Upper lobe of left lung (tissue), 6 donors: ENCODE results near the gene IL3RA. TPM values are rescaled to one million over a fixed set of nuclear protein-coding genes. Genes with fewer than 3 reads are reported as not detected.
"Not testable (repeated sequence)": the region's sequence is repeated elsewhere in the genome, so short reads cannot be mapped to it uniquely, and the experiment has no call there.

Experiments used
- ATAC-seq, 2 donors: fragments of 200-7000 bp; cut with Tn5 transposase; one replicate each; pipeline ENCODE4 v1.9.1; 2022; ENCODE audit warnings: mild to moderate bottlenecking in 2 of 2, moderate library complexity in 2 of 2; ENCODE audit not compliant: low FRiP score in 2 of 2
- DNase-seq, 2 donors: peaks; one replicate each; pipeline ENCODE4 v3.0.0-alpha.2; 2019 to 2020
- H3K27ac ChIP-seq, 4 donors: fragments of 200-600 bp; sonication (generic); one replicate each; pipeline ENCODE4 v1.5.1; 2016 to 2019
- H3K27me3 ChIP-seq, 4 donors: fragments of 200-600 bp; sonication (generic); one replicate each; pipeline ENCODE4 v1.5.1; 2017 to 2019
- H3K36me3 ChIP-seq, 4 donors: fragments of 200-600 bp; sonication (generic); one replicate each; pipeline ENCODE4 v1.5.1; 2016 to 2019
- H3K4me1 ChIP-seq, 4 donors: fragments of 200-600 bp; sonication (generic); one replicate each; pipeline ENCODE4 v1.5.1; 2018 to 2019
- H3K4me3 ChIP-seq, 4 donors: fragments of 200-600 bp; sonication (generic); one replicate each; pipeline ENCODE4 v1.5.1; 2017 to 2019; ENCODE audit warnings: mild to moderate bottlenecking in 2 of 4, moderate library complexity in 1 of 4
- H3K9me3 ChIP-seq, 4 donors: fragments of 200-600 bp; sonication (generic); one replicate each; pipeline ENCODE4 v1.5.1; 2018 to 2019
- CTCF ChIP-seq, 6 experiments: fragments of 450-650 bp in 4 of 6; fragments of 200-600 bp in 2 of 6; sonication (generic) in 2 of 6; IDR thresholded peaks; one replicate each; pipeline ENCODE4 v1.5.1; 2016 to 2019; ENCODE audit warnings: antibody characterized with exemption in 6 of 6
- EP300 ChIP-seq, 4 donors: sonication (generic); formaldehyde crosslinking; IDR thresholded peaks; one replicate each; pipeline ENCODE4 v1.5.1; 2017; ENCODE audit warnings: antibody characterized with exemption in 4 of 4, control low read depth in 2 of 4
- POLR2A ChIP-seq, 4 donors: fragments of 450-650 bp; IDR thresholded peaks; one replicate each; pipeline ENCODE4 v1.5.1; 2016 to 2017; ENCODE audit warnings: antibody characterized with exemption in 4 of 4, mild to moderate bottlenecking in 2 of 4
- POLR2AphosphoS5 ChIP-seq, 2 donors: sonication (generic); formaldehyde crosslinking; IDR thresholded peaks; one replicate each; pipeline ENCODE4 v1.5.1; 2017; ENCODE audit warnings: antibody characterized with exemption in 2 of 2
- WGBS, 2 donors: methylation state at CpG; one replicate each; pipeline ENCODE4 v1.1.5; 2017 to 2018; 5-methylcytosine and 5-hydroxymethylcytosine counted together
- total RNA-seq, 6 donors: library from RNA; depleted of rRNA in 4 of 6; stranded (reverse); fragments of >200 nt in 4 of 6; gene quantifications; one replicate each; pipeline versions ENCODE4 v1.1.0 to v1.2.1, GENCODE V29; 2016 to 2021
- donor health status: DM: no; HTN: no; CAD: no; lungs with moderate emphysema.
- donor health status: DM: no; HTN: yes; CAD: no; lungs with severe emphysema.

IL3RA gene
- total RNA-seq, 6 donors from 2014 or later: 8.8 to 62.3 (median 31.9) TPM

DNA sequence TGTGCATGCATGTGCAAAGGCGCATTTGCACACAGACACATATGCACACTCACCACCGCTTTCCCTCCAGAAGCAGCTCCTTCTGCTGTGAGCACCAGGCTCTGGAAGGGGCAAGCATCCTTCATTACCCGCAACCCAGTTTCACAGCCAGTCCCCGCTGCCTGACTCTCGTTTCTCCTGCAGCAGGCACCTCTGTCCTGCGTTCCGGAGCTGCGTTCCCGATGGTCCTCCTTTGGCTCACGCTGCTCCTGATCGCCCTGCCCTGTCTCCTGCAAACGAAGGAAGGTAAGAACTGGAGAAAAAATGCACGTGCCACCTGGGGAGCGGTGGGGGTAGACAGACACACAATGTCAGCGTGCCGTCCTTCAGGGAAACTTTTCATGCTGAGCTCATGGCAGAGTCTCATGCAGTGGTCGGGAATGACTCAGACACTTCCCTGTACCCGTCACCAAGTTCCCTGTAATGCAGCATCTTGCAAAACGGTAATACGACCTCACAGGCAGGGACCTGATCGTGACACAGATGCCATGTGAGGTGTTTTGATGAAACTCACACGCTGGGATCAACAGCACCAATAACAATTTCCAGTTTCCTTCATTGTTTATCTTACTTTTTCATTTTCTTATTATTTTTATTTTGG, 5.1 kb downstream of the IL3RA start:
- Histone ChIP-seq H3K4me3 (no peak overlapping the region), H3K27me3 (no peaks in the 10 kb centered on the region), H3K4me1 (peaks cover 0 to 4% (median 0%) of the 10 kb centered on the region in 4 donors), H3K36me3 (peaks cover 0 to 19% (median 0%) of the 10 kb centered on the region in 4 donors), H3K9me3 (peaks cover 0 to 11% (median 6%) of the 10 kb centered on the region in 4 donors), H3K27ac (no peak overlapping the region)
- TF ChIP-seq CTCF (IDR thresholded peaks at IDR 0.05) (no peak), EP300 (IDR thresholded peaks at IDR 0.05) (peak in 1 of 4 donors; percentile 45), POLR2AphosphoS5 (IDR thresholded peaks at IDR 0.05) (no peak), POLR2A (IDR thresholded peaks at IDR 0.05) (no peak)
- 79 to 84% methylated on average over 22 of the region's 22 CpGs for WGBS, 2 donors
- DNase-seq: peak in 1 of 2 donors; percentile 59
- peak; percentile 37 to 45 for ATAC-seq

DNA sequence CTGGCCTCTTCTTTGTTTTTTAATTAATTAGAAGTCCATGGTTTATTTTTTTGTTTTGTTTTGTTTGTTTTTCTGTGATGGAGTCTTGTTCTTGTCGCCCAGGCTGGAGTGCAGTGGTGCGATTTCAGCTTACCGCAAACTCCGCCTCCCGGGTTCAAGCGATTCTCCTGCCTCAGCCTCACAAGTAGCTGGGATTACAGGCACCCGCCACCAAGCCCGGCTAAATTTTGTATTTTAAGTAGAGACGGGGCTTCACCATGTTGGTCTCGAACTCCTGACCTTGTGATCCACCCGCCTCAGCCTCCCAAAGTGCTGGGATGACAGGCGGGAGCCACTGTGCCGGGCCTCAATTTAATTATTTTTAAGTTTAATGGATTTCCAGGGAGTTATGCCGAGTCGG, 13.0 kb downstream of the IL3RA start:
- H3K4me3 ChIP-seq, H3K9me3 ChIP-seq, H3K27me3 ChIP-seq, H3K4me1 ChIP-seq, ATAC-seq, H3K27ac ChIP-seq, DNase-seq: not testable (repeated sequence)
- H3K36me3 ChIP-seq: peaks cover 0 to 31% (median 3%) of the 10 kb centered on the region in 4 donors
- WGBS, 2 donors: 92 to 94% methylated on average over 15 of the region's 15 CpGs

GRCh38 chrX:1351981-1352714, 15.6 kb downstream of the IL3RA start:
- 95 to 97% methylated on average over 44 to 49 of the region's 49 CpGs for WGBS, 2 donors
- H3K9me3 ChIP-seq: no peaks in the 10 kb centered on the region
- peak in 1 of 2 donors; percentile 34 for ATAC-seq

GRCh38 chrX:1354036-1355019, 17.7 kb downstream of the IL3RA start:
- WGBS, 2 donors: 82 to 88% methylated on average over 8 to 9 of the region's 11 CpGs
- Histone ChIP-seq H3K9me3 (peaks cover 4 to 7% (median 5%) of the 10 kb centered on the region in 4 donors), H3K27ac (no peak overlapping the region), H3K27me3 (no peaks in the 10 kb centered on the region), H3K4me1 (no peaks in the 10 kb centered on the region), H3K36me3 (peaks cover 0 to 52% (median 12%) of the 10 kb centered on the region in 4 donors), H3K4me3 (no peak overlapping the region)
- TF ChIP-seq EP300 (IDR thresholded peaks at IDR 0.05) (no peak), CTCF (IDR thresholded peaks at IDR 0.05) (no peak), POLR2A (IDR thresholded peaks at IDR 0.05) (no peak), POLR2AphosphoS5 (IDR thresholded peaks at IDR 0.05) (no peak)
- ATAC-seq (peak in 1 of 2 donors; percentile 26), DNase-seq (peak in 1 of 2 donors; percentile 8)

More at GRCh38 chrX:1351981-1352714, 15.6 kb downstream of the IL3RA start:
- no peak overlapping the region for H3K27ac ChIP-seq
- no peaks in the 10 kb centered on the region for H3K4me1 ChIP-seq
- peak in 1 of 2 donors; percentile 75 for DNase-seq
- H3K4me3 ChIP-seq: no peak overlapping the region
- TF ChIP-seq POLR2AphosphoS5 (IDR thresholded peaks at IDR 0.05) (no peak), EP300 (IDR thresholded peaks at IDR 0.05) (no peak), POLR2A (IDR thresholded peaks at IDR 0.05) (no peak), CTCF (IDR thresholded peaks at IDR 0.05) (no peak)
- H3K36me3 ChIP-seq: peaks cover 0 to 30% (median 3%) of the 10 kb centered on the region in 4 donors
- H3K27me3 ChIP-seq: no peaks in the 10 kb centered on the region
